ENCODE data around the gene TRH.
A peak's percentile ranks its signal among the peaks of the same experiment; 100 is the strongest.

TRH gene, protein sequence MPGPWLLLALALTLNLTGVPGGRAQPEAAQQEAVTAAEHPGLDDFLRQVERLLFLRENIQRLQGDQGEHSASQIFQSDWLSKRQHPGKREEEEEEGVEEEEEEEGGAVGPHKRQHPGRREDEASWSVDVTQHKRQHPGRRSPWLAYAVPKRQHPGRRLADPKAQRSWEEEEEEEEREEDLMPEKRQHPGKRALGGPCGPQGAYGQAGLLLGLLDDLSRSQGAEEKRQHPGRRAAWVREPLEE

DNA sequence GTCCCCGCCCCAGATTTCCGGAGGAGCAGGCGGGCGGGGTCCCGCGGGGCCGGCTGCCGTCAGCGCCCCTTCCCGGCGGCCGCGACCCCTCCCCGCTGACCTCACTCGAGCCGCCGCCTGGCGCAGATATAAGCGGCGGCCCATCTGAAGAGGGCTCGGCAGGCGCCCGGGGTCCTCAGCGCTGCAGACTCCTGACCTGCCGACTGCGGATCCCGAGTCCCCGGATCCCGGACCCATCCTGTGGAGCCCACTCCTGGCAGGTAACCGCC lies at the start of gene TRH:
Gene TRH, plus strand, starts transcription at position 157 of the 269 bp plus-strand sequence. CDS start 1,097 bp downstream, outside the sequence.
- DNase-seq (ENCODE audit: low read depth in 2 of 2), result no peak

GRCh38 chr3:129927072-129927471 lies 47.4 kb upstream of the TRH start:
- no peak for DNase-seq (ENCODE audit: low read depth in 2 of 2)

DNA sequence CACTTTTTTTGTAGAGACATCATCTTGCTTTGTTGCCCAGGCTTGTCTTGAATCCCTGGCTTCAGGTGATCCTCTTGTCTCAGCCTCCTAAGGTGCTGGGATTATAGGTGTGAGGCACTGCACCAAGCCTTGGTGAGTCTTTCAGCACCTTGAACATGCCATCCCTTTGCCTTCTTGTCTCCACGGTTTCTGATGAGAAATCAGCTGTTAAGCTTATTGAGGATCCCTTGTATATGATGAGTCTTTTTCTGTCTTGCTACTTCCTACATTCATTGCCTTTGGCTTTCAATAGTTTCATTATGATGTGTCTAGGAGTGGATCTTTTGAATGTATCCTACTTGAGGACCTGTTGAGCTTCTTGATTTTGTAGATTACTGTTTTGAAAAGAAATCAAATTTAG lies 45.1 kb upstream of the TRH start:
- DNase-seq (ENCODE audit: low read depth in 2 of 2), result no peak

- no peak for DNase-seq (ENCODE audit: low read depth in 2 of 2)
Observed at GRCh38 chr3:129933471-129933870, 41.0 kb upstream of the TRH start.

GRCh38 chr3:129934234-129935123 lies 40.0 kb upstream of the TRH start:
- DNase-seq (ENCODE audit: low read depth in 2 of 2), result peak; percentile 3 to 7

GRCh38 chr3:129936757-129937156 lies 37.8 kb upstream of the TRH start:
- DNase-seq (ENCODE audit: low read depth in 2 of 2), result no peak

DNA sequence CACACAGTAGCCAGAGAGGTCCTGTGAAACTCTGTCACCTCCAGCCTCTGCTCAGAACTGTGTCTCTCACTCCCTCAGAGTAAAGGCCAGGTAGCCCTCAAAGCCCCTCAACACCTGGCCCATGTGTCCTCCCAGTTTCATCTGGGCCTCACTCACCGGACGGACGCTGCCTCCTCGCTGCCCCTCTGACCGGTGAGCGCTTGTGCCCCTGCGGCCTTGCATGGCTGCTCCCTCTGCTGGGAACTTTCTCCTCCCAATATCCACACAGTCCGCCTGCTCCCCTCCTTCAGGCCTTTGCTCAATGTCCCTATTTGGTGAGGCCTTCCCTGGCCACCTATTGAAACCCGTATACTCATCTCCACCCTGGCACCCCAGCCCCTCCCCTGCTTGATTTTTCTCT lies 36.8 kb upstream of the TRH start:
- no peak for DNase-seq (ENCODE audit: low read depth in 2 of 2)

DNA sequence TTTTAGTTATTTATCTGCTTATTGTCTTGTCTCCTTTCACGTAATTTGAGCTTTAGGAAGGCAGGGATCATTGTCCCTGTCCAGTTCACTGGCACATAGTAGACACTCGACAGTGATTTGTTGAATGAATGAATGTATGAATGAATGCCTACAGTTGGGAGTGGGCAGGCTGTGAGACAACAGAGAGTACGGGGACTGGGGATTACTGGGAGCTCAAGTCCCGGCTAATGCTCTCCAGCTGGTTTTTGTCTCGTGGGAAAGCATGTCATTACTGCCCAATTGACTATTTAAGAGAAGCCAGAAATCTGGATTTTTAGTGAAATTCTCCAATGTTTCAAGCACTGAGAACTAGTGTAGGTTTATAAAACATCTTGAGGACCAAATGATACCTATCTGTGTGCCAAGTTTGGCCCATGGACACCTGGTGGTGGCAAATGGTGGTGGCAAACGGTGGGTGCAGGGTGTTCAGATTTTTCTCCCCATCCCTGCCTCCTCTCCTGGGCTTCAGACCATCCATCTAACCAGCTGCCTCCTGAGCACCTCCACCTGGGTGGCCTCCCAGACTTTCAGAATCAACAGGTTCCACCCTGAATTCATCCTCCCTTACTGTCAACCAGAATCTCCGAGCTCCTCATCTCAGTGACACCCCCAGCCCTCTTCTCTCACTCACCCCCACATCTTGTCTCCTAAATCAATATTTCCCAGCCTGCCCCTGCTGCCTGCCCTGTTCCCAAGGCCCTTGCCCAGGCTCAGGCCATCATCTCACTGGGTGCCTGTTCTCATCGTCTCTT lies 36.2 kb upstream of the TRH start:
- DNase-seq (ENCODE audit: low read depth in 2 of 2), result no peak

- DNase-seq (ENCODE audit: low read depth in 2 of 2), result no peak
Observed at GRCh38 chr3:129940086-129940485, 34.4 kb upstream of the TRH start.

GRCh38 chr3:129942296-129942695 lies 32.2 kb upstream of the TRH start:
- DNase-seq (ENCODE audit: low read depth in 2 of 2), result peak in 1 of 2 donors; percentile 25

GRCh38 chr3:129943020-129943419 lies 31.5 kb upstream of the TRH start:
- no peak for DNase-seq (ENCODE audit: low read depth in 2 of 2)

DNA sequence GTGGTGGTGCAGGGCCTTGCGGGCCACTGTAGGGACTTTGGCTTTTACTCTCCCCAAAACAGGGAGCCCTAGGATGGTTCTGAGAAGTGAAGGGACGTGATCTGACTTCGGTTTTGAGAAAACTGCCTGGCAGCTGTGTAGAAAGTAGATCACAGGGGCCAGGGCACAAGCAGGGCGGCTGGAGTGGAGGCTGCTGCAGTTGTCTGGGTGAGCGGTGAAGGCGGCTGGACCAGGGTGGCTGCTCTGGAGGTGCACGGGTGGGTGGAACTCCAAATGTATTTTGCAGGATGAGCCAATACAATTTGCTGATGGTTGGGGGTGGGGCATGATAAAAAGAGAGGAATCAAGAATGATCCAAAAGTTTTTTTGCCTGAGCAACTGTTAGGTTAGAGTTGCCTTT lies 29.8 kb upstream of the TRH start:
- no peak for DNase-seq (ENCODE audit: low read depth in 2 of 2)

GRCh38 chr3:129947538-129948240 lies 26.8 kb upstream of the TRH start:
- DNase-seq (ENCODE audit: low read depth in 2 of 2), result no peak

GRCh38 chr3:129950318-129951046 lies 24.0 kb upstream of the TRH start:
- no peak for DNase-seq (ENCODE audit: low read depth in 2 of 2)

DNA sequence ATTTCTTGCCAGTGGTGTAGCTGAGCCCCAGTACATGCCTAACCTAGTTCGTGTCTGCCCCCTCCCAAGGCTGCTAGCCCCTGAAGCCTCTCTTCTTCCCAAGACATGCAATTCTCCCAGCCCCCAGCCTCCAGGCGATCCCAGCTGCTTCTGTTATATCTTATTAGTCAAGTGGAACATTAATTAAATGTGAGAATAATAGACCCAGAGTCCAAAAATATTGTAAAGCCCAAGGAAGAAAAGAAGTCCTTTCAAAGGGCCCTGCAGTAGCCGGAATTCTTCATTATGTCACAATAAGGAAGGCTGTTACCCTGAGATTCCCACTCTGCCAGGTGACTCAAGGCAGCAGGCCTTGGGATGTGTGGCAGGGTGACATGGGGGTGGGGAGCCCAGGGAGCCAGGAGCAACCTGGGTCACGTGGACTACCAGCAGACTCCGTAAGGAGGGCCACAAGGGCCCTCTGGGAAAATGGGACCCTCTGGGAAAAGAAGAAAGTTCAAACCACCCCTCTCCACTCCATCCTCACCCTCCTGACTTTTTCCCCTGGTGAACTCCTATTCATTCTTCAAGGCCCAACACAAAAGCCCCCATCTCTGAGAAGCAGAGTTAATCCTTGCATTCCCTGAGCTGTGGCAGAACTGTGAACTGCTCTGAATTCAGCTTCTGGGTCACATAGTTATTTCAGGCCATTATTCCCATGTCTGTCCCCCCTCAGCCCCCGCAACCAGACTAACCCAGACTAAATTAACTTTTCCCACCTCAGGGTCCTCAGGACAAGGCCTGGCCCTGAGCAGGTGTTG lies 21.8 kb upstream of the TRH start:
- DNase-seq (ENCODE audit: low read depth in 2 of 2), result no peak

GRCh38 chr3:129953621-129954020 lies 20.9 kb upstream of the TRH start:
- DNase-seq (ENCODE audit: low read depth in 2 of 2), result no peak

DNA sequence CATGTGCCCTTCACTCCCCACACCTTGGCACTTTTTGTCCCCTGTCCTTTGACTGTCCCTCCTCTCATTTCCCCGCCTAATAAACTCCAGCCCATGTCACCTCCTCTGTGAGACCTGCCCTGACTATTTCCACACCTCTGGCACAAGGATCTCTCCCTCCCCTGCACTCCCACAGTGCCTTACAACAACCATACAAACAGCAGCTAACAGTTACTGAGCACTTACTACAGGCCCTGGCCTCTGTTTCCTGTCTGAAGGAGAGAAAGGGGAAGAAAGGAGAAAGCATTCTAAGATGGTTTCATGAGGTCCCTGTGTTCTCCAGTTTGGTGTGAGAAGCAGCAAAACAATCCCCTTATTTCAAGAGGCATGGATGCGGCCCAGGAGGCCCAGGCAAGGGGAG lies 20.0 kb upstream of the TRH start:
- no peak for DNase-seq (ENCODE audit: low read depth in 2 of 2)

DNA sequence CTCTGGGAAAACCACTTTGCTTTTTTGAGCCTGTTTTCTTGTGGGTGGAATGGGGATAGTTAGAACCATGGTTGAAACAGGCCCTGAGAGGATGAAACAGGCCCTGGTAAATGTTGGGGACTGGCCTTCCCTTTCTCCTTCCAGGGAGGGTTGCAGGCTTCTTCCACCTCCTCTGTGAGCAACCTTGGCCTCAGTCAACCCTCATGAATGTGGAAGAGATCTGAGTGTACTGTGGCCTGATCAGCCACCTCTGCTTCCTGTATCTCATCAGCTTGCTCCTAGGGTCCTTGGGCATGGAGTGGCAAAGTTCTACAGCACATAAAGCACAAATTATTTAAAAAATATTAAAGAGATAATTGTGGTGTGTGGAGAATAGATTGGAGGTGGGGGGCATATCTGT lies 17.6 kb upstream of the TRH start:
- no peak for DNase-seq (ENCODE audit: low read depth in 2 of 2)

GRCh38 chr3:129958755-129959154 lies 15.8 kb upstream of the TRH start:
- DNase-seq (ENCODE audit: low read depth in 2 of 2), result no peak

- DNase-seq (ENCODE audit: low read depth in 2 of 2), result no peak
Observed at GRCh38 chr3:129961141-129961541, 13.4 kb upstream of the TRH start.

DNA sequence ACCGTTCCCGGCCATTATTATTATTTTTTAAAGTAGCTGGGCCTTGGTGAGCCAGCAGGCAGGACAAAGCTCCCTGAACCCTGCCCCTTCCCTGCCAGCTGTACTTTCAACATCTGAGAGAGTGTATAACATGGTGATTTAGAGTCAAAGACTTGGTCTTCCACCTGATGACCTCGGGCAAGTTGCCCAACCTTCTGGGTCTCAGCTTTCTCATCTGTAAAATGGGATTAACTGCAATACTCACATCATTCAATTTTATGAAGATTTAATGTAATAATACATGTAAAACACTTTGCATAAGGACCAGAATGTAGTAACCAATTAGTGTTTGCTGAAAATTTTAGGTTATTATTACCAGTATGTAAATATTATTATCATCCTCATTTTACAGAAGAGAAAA lies 11.9 kb upstream of the TRH start:
- DNase-seq (ENCODE audit: low read depth in 2 of 2), result no peak

Data from activated CD4-positive, alpha-beta T cell treated with anti-CD3 and anti-CD28 coated beads for 24 hours (primary cell).